K562 (cell line): ENCODE results near the gene SLC38A1. TPM values are rescaled to one million over a fixed set of nuclear protein-coding genes. Genes with fewer than 3 reads are reported as not detected.

ENCODE experiments used
- ATAC-seq: fragments of 200-7000 bp; cut with Tn5 transposase; 3 replicates; pipeline ENCODE4 v1.9.1; 2020; ENCODE audit warnings: moderate library complexity
- BruUV-seq: library from RNA; stranded (reverse); fragments of 400-500 nt; replicated peaks from 2 replicates; lab custom pipeline; 2021; lab: Mats Ljungman, UMichigan
- CTCF ChIA-PET: fragments of 300-600 bp; formaldehyde crosslinking; extraction: SDS; loops from one replicate; lab custom pipeline; 2021; ENCODE audit warnings: low intra/inter-chr PET ratio; lab: Yijun Ruan, JAX
- POLR2A ChIA-PET: fragments of 300-600, 350-650 bp; sonication (Branson Sonifier 250); formaldehyde crosslinking; extraction: SDS; loops from one replicate; lab custom pipeline; 2021; ENCODE audit warnings: antibody characterized with exemption, inconsistent platforms; lab: Yijun Ruan, JAX
- DNase-seq, 4 experiments: peaks; one replicate each; pipeline versions ENCODE4 v3.0.0 to v3.0.0-alpha.2; 2011 to 2018; ENCODE audit warnings: low spot score in 3 of 4, mixed read lengths in 3 of 4; ENCODE audit errors: extremely low read depth in 1 of 4
- FAIRE-seq: peaks from 2 replicates; lab custom pipeline; 2011; peaks lifted over from hg19 to GRCh38; lab: Jason Lieb, UNC
- H2AFZ ChIP-seq: 2 replicates; pipeline ENCODE4 v1.6.0; 2011; ENCODE audit warnings: low read depth, low read length, control low read depth, inconsistent platforms
- H3K27ac ChIP-seq: fragments of 200-600 bp; 3 replicates; pipeline ENCODE4 v1.8.0; 2011; ENCODE audit warnings: low read depth, mild to moderate bottlenecking, control low read depth, inconsistent platforms, low read length, moderate library complexity, mixed read lengths; ENCODE audit errors: extremely low read depth
- H3K27me3 ChIP-seq, 2 experiments: fragments of 300-600 bp in 1 of 2; 2 replicates in 1 of 2; 3 replicates in 1 of 2; pipeline versions ENCODE4 v1.6.0 to v1.8.0; 2011; ENCODE audit warnings: inconsistent platforms in 2 of 2, low read length in 2 of 2, mild to moderate bottlenecking in 1 of 2, mixed read lengths in 1 of 2, moderate library complexity in 1 of 2; ENCODE audit not compliant: control insufficient read depth in 2 of 2, insufficient read depth in 2 of 2
- H3K36me3 ChIP-seq: fragments of 300-600 bp; 3 replicates; pipeline ENCODE4 v1.8.0; 2011; ENCODE audit warnings: mild to moderate bottlenecking, low read length, inconsistent platforms; ENCODE audit not compliant: control insufficient read depth, insufficient read depth
- H3K4me1 ChIP-seq, 2 experiments: fragments of 200-600 bp in 1 of 2; replicated peaks in 1 of 2; 2 replicates in 1 of 2; 3 replicates in 1 of 2; pipeline versions ENCODE4 v1.5.1 to v1.8.0; 2011; ENCODE audit warnings: inconsistent platforms in 2 of 2, low read length in 2 of 2, mild to moderate bottlenecking in 1 of 2, mixed read lengths in 1 of 2, moderate library complexity in 1 of 2; ENCODE audit not compliant: control insufficient read depth in 2 of 2, insufficient read depth in 2 of 2
- H3K4me2 ChIP-seq: 2 replicates; pipeline ENCODE4 v1.6.1; 2011; ENCODE audit warnings: low read length, control low read depth, inconsistent platforms, mixed read lengths; ENCODE audit not compliant: insufficient read depth
- H3K4me3 ChIP-seq: fragments of 200-600 bp; sonication (generic), shearing (Covaris generic); 2 replicates; pipeline ENCODE4 v1.5.1; 2016; ENCODE audit warnings: control low read depth, inconsistent platforms
- H3K79me2 ChIP-seq: fragments of 200-600 bp; 3 replicates; pipeline ENCODE4 v1.8.0; 2011; ENCODE audit warnings: low read length, inconsistent platforms; ENCODE audit not compliant: control insufficient read depth, insufficient read depth
- H3K9ac ChIP-seq, 2 experiments: 2 replicates each; pipeline versions ENCODE4 v1.6.0 to v1.6.1; 2011; ENCODE audit warnings: low read depth in 2 of 2, low read length in 2 of 2, control low read depth in 1 of 2, inconsistent platforms in 1 of 2, mild to moderate bottlenecking in 1 of 2, mixed read lengths in 1 of 2; ENCODE audit not compliant: insufficient read depth in 1 of 2
- H3K9me1 ChIP-seq: one replicate; pipeline ENCODE4 v1.6.0; 2011; ENCODE audit warnings: inconsistent platforms, mild to moderate bottlenecking, low read length, moderate library complexity; ENCODE audit not compliant: control insufficient read depth, insufficient read depth
- H3K9me3 ChIP-seq: replicated peaks from 2 replicates; pipeline ENCODE4 v1.5.1; 2011; ENCODE audit warnings: low read depth, low read length, inconsistent platforms; ENCODE audit not compliant: control insufficient read depth, insufficient read depth
- H4K20me1 ChIP-seq: replicated peaks from 2 replicates; pipeline ENCODE4 v1.6.1; 2011; ENCODE audit warnings: low read length, inconsistent platforms, mixed read lengths; ENCODE audit not compliant: control insufficient read depth, insufficient read depth
- CEBPG ChIP-seq, 3 experiments: fragments of 200-800 bp in 1 of 3; sonication (Bioruptor generic) in 1 of 3; sonication (generic) in 1 of 3; formaldehyde crosslinking in 1 of 3; IDR thresholded peaks in 2 of 3; conservative IDR thresholded peaks in 1 of 3; 2 replicates each; pipeline versions ENCODE4 v1.6.1 to v1.8.0; 2016 to 2022; ENCODE audit warnings: missing compliant biosample characterization in 2 of 3, missing genetic modification characterization in 2 of 3, mild to moderate bottlenecking in 1 of 3, missing genetic modification reagents in 1 of 3
- HDAC3 ChIP-seq: fragments of 450-650 bp; IDR thresholded peaks from 2 replicates; pipeline ENCODE4 v1.6.1; 2018; ENCODE audit warnings: borderline replicate concordance, mild to moderate bottlenecking, moderate library complexity; ENCODE audit not compliant: partially characterized antibody
- MTA3 ChIP-seq: fragments of 450-650 bp; formaldehyde crosslinking; IDR thresholded peaks from 2 replicates; pipeline ENCODE4 v1.6.1; 2017; ENCODE audit warnings: mild to moderate bottlenecking, borderline replicate concordance
- PYGO2 ChIP-seq: fragments of 450-650 bp; IDR thresholded peaks from 2 replicates; pipeline ENCODE4 v1.6.1; 2016; ENCODE audit warnings: mild to moderate bottlenecking, missing genetic modification characterization, moderate library complexity, missing compliant biosample characterization
- RB1 ChIP-seq: fragments of 450-650 bp; IDR thresholded peaks from 2 replicates; pipeline ENCODE4 v1.6.1; 2017; ENCODE audit warnings: low read depth, mild to moderate bottlenecking
- TCF3 ChIP-seq: sonication (generic); formaldehyde crosslinking; IDR thresholded peaks from 2 replicates; pipeline ENCODE4 v1.4.0; 2020; ENCODE audit warnings: mild to moderate bottlenecking, missing genetic modification reagents
- U2AF1 ChIP-seq: fragments of 200-400 bp; formaldehyde crosslinking; optimal IDR thresholded peaks from 2 replicates; pipeline ENCODE3; 2017; ENCODE audit warnings: mild to moderate bottlenecking, low read depth, low read length, moderate library complexity
- ZNF263 ChIP-seq: sonication (generic); formaldehyde crosslinking; IDR thresholded peaks from 2 replicates; pipeline ENCODE4 v1.8.0; 2022; ENCODE audit warnings: mild to moderate bottlenecking, missing genetic modification reagents, borderline replicate concordance
- ZNF76 ChIP-seq: fragments of 250-450 bp; sonication (Bioruptor Pico); IDR thresholded peaks from 2 replicates; pipeline ENCODE4 v1.4.0; 2020; ENCODE audit warnings: mild to moderate bottlenecking, moderate library complexity, borderline replicate concordance
- in situ Hi-C: fragments of 300-500 bp; cut with MboI; formaldehyde crosslinking; loops from 4 replicates; pipeline ENCODE4 v1.15.0; 2018; ENCODE audit warnings: inconsistent platforms, mixed read lengths
- intact Hi-C: fragments of 100-400 bp; cut with micrococcal nuclease; formaldehyde crosslinking; loops from 2 replicates; pipeline ENCODE4 v1.14.2; 2022
- polyA plus RNA-seq, 8 experiments: library from polyadenylated mRNA; depleted of rRNA in 4 of 8; stranded (reverse) in 5 of 8; unstranded in 3 of 8; fragments of >200 nt; fragmentation: Nextera tagmentation in 2 of 8; fragmentation: Illumina TruSeq in 1 of 8; extraction: Ambion mirVana in 2 of 8; extraction: Trizol in 1 of 8; gene quantifications; 2 replicates each; pipeline versions ENCODE4 v1.2.1 to v1.2.3, GENCODE V29; 2011 to 2014; ENCODE audit warnings: inconsistent platforms in 1 of 8, missing spikeins in 1 of 8
- total RNA-seq, 7 experiments: library from RNA; depleted of rRNA in 6 of 7; stranded (reverse); fragments of >200 nt in 6 of 7; fragmentation: Illumina TruSeq in 2 of 7; extraction: Trizol in 2 of 7; gene quantifications; 2 replicates each; pipeline versions ENCODE4 v1.2.1 to v1.2.3, GENCODE V29; 2011 to 2021; ENCODE audit warnings: low replicate concordance in 1 of 7

The SLC38A1 gene
- total and polyA plus RNA-seq, 9 of the 15 experiments (the other 6 are each of a cell fraction or from before 2014, with no cell fraction given), result 51.9 to 112 (median 75.0) TPM

GRCh38 chr12:46208370-46208769 is 60.5 kb downstream of the SLC38A1 start (continued):
- no peak for TF ChIP-seq TCF3 (CRISPR knock-in tag)
- no peak for TF ChIP-seq PYGO2
- no peak for TF ChIP-seq ZNF76 (CRISPR knock-in tag)
- no peak for TF ChIP-seq RB1
- TF ChIP-seq CEBPG (CRISPR knock-in tag; IDR thresholded peaks at IDR 0.05), result no peak
- no peak for TF ChIP-seq CEBPG (tag; conservative IDR thresholded peaks at IDR 0.05 in 1 of 2, IDR thresholded peaks at IDR 0.05 in 1 of 2)

GRCh38 chr12:46207644-46208043 is 61.2 kb downstream of the SLC38A1 start:
- Histone ChIP-seq H3K4me3 (no peak overlapping the region), H3K9me3 (no peaks in the 10 kb centered on the region), H3K36me3 (peaks cover 94% of the 10 kb centered on the region), H3K27me3 (no peaks in the 10 kb centered on the region), H3K9ac (no peak overlapping the region), H3K9me1 (no peaks in the 10 kb centered on the region), H2AFZ (no peak overlapping the region), H3K4me1 (no peaks in the 10 kb centered on the region), H3K79me2 (peaks cover 7% of the 10 kb centered on the region; the same call in 1 of the 3 replicates), H3K27ac (no peak overlapping the region), H3K4me2 (no peak overlapping the region), H4K20me1 (no peaks in the 10 kb centered on the region)
- TF ChIP-seq HDAC3 (no peak), U2AF1 (no peak), ZNF263 (no peak), MTA3 (no peak)
- intact Hi-C loops, result no loop called here
- no peak for DNase-seq
- ATAC-seq, result no peak
- in situ Hi-C loops, result no loop called here
- POLR2A ChIA-PET, result no interaction called here
- CTCF ChIA-PET, result no interaction called here
- FAIRE-seq, result no peak
- no TSS peak for BruUV-seq
